Suprapubic skin (tissue), 4 donors: Measurements from ENCODE around the gene WDFY4. TPM values are rescaled to one million over a fixed set of nuclear protein-coding genes. Genes with fewer than 3 reads are reported as not detected.

Experiments
- DNase-seq, 2 donors: peaks; one replicate each; pipeline ENCODE4 v3.0.0-alpha.2; 2019; ENCODE audit warnings: low spot score in 2 of 2
- H3K27ac ChIP-seq: fragments of 200-600 bp; sonication (generic); one replicate; pipeline ENCODE4 v1.5.1; 2019
- H3K27me3 ChIP-seq: fragments of 200-600 bp; sonication (generic); one replicate; pipeline ENCODE4 v1.5.1; 2019
- H3K36me3 ChIP-seq: fragments of 200-600 bp; sonication (generic); one replicate; pipeline ENCODE4 v1.5.1; 2019
- H3K4me1 ChIP-seq: fragments of 200-600 bp; sonication (generic); one replicate; pipeline ENCODE4 v1.5.1; 2019
- H3K4me3 ChIP-seq: fragments of 200-600 bp; sonication (generic); one replicate; pipeline ENCODE4 v1.5.1; 2019; ENCODE audit warnings: mild to moderate bottlenecking
- H3K9me3 ChIP-seq: fragments of 200-600 bp; sonication (generic); one replicate; pipeline ENCODE4 v1.5.1; 2019
- EP300 ChIP-seq: sonication (generic); formaldehyde crosslinking; IDR thresholded peaks from one replicate; pipeline ENCODE4 v1.6.1; 2017; ENCODE audit warnings: antibody characterized with exemption
- POLR2A ChIP-seq, 2 donors: fragments of 450-650 bp; IDR thresholded peaks; one replicate each; pipeline ENCODE4 v1.6.1; 2017; ENCODE audit warnings: antibody characterized with exemption in 2 of 2, mild to moderate bottlenecking in 2 of 2, moderate library complexity in 2 of 2
- POLR2AphosphoS5 ChIP-seq, 3 donors: sonication (generic); formaldehyde crosslinking; IDR thresholded peaks; one replicate each; pipeline ENCODE4 v1.6.1; 2017; ENCODE audit warnings: antibody characterized with exemption in 3 of 3
- WGBS: methylation state at CpG from one replicate; pipeline ENCODE4 v1.1.5; 2018; 5-methylcytosine and 5-hydroxymethylcytosine counted together
- total RNA-seq, 4 donors: library from RNA; depleted of rRNA; stranded (reverse); fragments of >200 nt; gene quantifications; one replicate each; pipeline ENCODE4 v1.1.0, GENCODE V29; 2016
- TF ChIP-seq, protein P1 (sequence below), 2 donors: fragments of 200-600 bp in 1 of 2; fragments of 450-650 bp in 1 of 2; sonication (generic) in 1 of 2; IDR thresholded peaks; one replicate each; pipeline ENCODE4 v1.5.1; 2016 to 2019; ENCODE audit warnings: antibody characterized with exemption in 2 of 2, mild to moderate bottlenecking in 1 of 2, moderate library complexity in 1 of 2

Gene WDFY4
- total RNA-seq, 4 donors from 2014 or later, result 0.57 to 2.9 (median 1.0) TPM

DNA sequence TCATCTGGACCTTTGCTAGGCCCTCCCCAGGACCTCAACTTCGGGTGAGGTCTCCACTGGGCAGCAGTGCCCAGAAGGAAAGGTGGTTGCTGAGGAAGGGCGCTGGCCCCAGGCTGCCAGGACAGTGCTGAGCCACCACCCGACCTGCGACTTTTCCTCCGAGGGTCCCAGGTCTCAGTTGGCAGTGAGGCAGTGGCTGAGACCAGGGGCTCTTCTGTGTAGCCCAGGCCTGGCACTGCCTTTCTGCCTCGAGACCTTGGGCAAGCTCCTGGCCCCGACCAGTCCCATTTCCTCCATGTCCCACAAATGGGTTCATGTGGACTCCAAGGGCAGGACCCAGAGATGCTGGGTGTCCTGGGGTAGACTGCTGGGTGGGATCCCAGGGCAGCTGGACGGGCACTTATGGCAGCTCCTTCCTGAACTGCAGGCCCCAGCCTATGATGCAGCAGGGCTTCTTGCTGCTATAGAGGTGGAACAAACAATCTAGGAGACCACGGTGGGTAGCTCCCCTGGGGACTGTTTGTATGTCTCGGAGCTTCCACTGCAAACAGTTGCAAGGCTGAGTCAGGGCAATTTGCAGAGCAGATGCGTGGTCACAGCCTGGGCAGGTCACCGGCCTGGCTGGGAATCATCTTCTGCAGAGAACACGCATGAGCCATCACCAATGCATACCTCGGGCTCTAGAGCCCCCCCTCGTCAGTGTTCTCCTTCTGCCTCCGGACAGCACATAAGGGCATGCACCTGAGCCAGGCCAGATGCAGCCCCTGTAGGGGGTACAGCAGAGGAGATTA lies 272.9 kb downstream of the WDFY4 start:
- DNase-seq, result no peak
- Histone ChIP-seq H3K4me1 (no peaks in the 10 kb centered on the region), H3K36me3 (no peaks in the 10 kb centered on the region), H3K9me3 (no peaks in the 10 kb centered on the region), H3K27me3 (no peaks in the 10 kb centered on the region), H3K4me3 (no peak overlapping the region), H3K27ac (no peak overlapping the region)
- 97% methylated on average over 10 of the region's 16 CpGs for WGBS
- TF ChIP-seq, protein P1, sequence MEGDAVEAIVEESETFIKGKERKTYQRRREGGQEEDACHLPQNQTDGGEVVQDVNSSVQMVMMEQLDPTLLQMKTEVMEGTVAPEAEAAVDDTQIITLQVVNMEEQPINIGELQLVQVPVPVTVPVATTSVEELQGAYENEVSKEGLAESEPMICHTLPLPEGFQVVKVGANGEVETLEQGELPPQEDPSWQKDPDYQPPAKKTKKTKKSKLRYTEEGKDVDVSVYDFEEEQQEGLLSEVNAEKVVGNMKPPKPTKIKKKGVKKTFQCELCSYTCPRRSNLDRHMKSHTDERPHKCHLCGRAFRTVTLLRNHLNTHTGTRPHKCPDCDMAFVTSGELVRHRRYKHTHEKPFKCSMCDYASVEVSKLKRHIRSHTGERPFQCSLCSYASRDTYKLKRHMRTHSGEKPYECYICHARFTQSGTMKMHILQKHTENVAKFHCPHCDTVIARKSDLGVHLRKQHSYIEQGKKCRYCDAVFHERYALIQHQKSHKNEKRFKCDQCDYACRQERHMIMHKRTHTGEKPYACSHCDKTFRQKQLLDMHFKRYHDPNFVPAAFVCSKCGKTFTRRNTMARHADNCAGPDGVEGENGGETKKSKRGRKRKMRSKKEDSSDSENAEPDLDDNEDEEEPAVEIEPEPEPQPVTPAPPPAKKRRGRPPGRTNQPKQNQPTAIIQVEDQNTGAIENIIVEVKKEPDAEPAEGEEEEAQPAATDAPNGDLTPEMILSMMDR (IDR thresholded peaks at IDR 0.05), result no peak

DNA sequence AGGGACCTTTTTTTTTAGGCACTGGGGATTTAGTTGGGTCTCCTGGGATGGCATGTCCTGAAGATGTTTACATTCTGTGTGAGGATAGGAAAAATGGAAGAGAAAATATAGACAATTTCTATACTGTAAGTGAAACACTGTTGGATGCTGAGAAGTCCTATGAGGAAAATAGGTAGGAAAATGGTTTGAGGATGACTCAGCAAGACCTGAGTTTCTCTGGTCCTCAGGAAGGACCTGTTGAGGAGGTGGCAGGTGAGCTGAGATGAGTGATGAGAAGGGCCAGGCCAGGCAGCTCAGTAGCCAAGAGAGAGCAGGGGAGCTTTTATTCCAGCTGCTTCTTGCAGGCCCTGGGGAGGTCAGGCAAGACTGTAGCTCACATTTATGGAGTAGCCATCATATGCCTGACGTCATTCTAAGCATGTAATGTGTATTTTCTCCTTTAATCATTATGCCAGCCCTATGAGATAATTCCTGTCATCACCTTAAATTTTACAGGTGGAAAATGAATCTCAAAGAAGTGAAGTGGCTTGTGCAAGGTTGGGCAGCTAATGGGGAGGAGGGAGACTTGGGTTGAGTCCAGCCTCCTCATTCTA lies 274.0 kb downstream of the WDFY4 start:
- 78% methylated on average over 1 of the region's 1 CpG for WGBS
- no peak for DNase-seq
- TF ChIP-seq POLR2AphosphoS5 (IDR thresholded peaks at IDR 0.05) (no peak), POLR2A (IDR thresholded peaks at IDR 0.05) (no peak)
- TF ChIP-seq, protein P1 (IDR thresholded peaks at IDR 0.05), result no peak
- H3K36me3 ChIP-seq, result no peaks in the 10 kb centered on the region
- H3K9me3 ChIP-seq, result no peaks in the 10 kb centered on the region
- H3K4me1 ChIP-seq, result no peaks in the 10 kb centered on the region
- no peaks in the 10 kb centered on the region for H3K27me3 ChIP-seq
- H3K4me3 ChIP-seq, result no peak overlapping the region
- H3K27ac ChIP-seq, result no peak overlapping the region

DNA sequence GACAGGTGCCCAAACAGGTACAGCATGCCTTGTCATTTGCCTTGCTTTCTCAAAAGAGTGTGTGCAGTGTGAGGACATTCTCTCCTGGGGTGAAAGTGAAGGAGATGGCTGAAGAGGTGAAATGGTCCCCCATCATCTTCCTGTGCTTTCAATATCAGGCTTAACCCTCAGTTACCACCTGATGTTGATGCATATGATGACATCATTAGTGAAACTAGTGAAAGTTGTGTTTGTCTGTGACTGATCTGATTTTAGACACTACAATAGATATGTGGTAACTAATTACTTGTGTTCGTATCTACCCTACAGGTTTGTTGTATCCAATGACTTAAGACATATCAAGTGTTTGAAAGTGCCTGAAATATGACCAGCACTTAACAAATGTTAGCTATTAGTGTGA lies 279.4 kb downstream of the WDFY4 start:
- no peaks in the 10 kb centered on the region for H3K27me3 ChIP-seq
- no peak for DNase-seq
- no peaks in the 10 kb centered on the region for H3K9me3 ChIP-seq
- H3K4me1 ChIP-seq, result no peaks in the 10 kb centered on the region
- TF ChIP-seq POLR2AphosphoS5 (IDR thresholded peaks at IDR 0.05), result no peak
- no peak for TF ChIP-seq POLR2A (IDR thresholded peaks at IDR 0.05)
- no peak for TF ChIP-seq EP300
- TF ChIP-seq, protein P1 (IDR thresholded peaks at IDR 0.05), result no peak
- 95% methylated on average over 1 of the region's 1 CpG for WGBS
- no peak overlapping the region for H3K4me3 ChIP-seq
- no peaks in the 10 kb centered on the region for H3K36me3 ChIP-seq
- H3K27ac ChIP-seq, result no peak overlapping the region

DNA sequence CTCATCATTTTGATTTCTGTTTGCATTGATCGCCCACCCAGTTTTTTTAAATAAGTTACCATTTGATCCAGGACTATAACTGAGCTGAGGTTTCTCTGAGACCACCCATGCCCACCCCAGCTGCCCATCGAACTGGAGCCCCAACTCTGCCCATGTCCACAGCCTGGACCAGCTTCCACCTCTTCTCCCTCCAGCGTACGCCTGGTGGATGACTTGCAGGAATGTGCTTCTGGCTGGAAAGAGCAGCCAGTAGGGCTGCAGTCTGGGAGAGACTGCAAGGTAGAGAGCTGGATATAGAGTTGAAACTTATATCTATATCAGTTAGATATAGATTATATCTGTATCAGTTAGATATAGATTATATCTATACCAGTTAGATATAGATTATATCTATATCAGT lies 280.8 kb downstream of the WDFY4 start:
- Histone ChIP-seq H3K27me3 (no peaks in the 10 kb centered on the region), H3K9me3 (no peaks in the 10 kb centered on the region), H3K27ac (no peak overlapping the region), H3K4me3 (no peak overlapping the region), H3K4me1 (no peaks in the 10 kb centered on the region), H3K36me3 (no peaks in the 10 kb centered on the region)
- DNase-seq, result no peak
- TF ChIP-seq, protein P1 (IDR thresholded peaks at IDR 0.05), result no peak
- TF ChIP-seq EP300 (no peak), POLR2AphosphoS5 (IDR thresholded peaks at IDR 0.05) (no peak), POLR2A (IDR thresholded peaks at IDR 0.05) (no peak)
- 97% methylated on average over 4 of the region's 4 CpGs for WGBS

DNA sequence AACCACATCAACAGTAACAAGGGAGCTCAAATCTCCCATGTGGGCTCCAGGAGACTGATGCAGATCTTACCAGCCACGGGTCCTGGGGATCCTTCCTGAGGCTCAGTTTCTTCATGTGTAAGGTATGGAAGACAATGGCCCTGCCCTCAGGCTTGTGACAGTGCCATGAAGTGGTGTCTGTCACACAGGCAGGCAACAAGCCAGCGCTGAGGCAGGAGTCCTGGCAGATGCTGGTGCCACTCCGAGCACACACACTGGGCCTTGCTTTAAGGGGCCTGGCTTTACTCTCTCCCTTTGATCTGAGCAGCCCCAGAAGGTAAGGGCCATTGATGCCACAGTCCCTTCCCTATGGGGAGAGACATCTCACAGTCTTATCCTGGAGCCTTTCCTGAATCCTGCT lies 283.4 kb downstream of the WDFY4 start:
- Histone ChIP-seq H3K27me3 (no peaks in the 10 kb centered on the region), H3K9me3 (no peaks in the 10 kb centered on the region), H3K4me1 (no peaks in the 10 kb centered on the region), H3K4me3 (no peak overlapping the region), H3K27ac (no peak overlapping the region), H3K36me3 (no peaks in the 10 kb centered on the region)
- whole genome bisulfite sequencing, result no CpG with 5 or more reads among the region's 3 CpGs
- TF ChIP-seq, protein P1 (IDR thresholded peaks at IDR 0.05), result no peak
- no peak for TF ChIP-seq POLR2AphosphoS5 (IDR thresholded peaks at IDR 0.05)
- no peak for TF ChIP-seq POLR2A (IDR thresholded peaks at IDR 0.05)
- DNase-seq, result no peak
